Esophagus squamous epithelium (tissue), 5 donors: ENCODE measurements around the gene ITGB5. TPM values are rescaled to one million over a fixed set of nuclear protein-coding genes. Genes with fewer than 3 reads are reported as not detected.

Experiments
- DNase-seq: peaks from one replicate; lab custom pipeline; 2025; lab: John Stamatoyannopoulos, UW
- H3K27ac ChIP-seq, 4 donors: fragments of 200-600 bp; sonication (generic); one replicate each; pipeline ENCODE4 v1.5.1; 2016 to 2019; ENCODE audit warnings: mild to moderate bottlenecking in 1 of 4
- H3K27me3 ChIP-seq, 4 donors: fragments of 200-600 bp; sonication (generic); 1 replicate in 3 of 4; 2 replicates in 1 of 4; pipeline versions ENCODE4 v1.5.1 to v1.6.0; 2017 to 2021; ENCODE audit warnings: antibody characterized with exemption in 1 of 4
- H3K36me3 ChIP-seq, 3 donors: fragments of 200-600 bp; sonication (generic); one replicate each; pipeline ENCODE4 v1.5.1; 2016 to 2019
- H3K4me1 ChIP-seq, 3 donors: fragments of 200-600 bp; sonication (generic); one replicate each; pipeline ENCODE4 v1.5.1; 2017 to 2019
- H3K4me3 ChIP-seq, 4 donors: fragments of 200-600 bp; sonication (generic); 1 replicate in 3 of 4; 2 replicates in 1 of 4; pipeline ENCODE4 v1.5.1; 2016 to 2019; ENCODE audit warnings: mild to moderate bottlenecking in 2 of 4, moderate library complexity in 1 of 4
- H3K9me3 ChIP-seq, 3 donors: fragments of 200-600 bp; sonication (generic); one replicate each; pipeline ENCODE4 v1.5.1; 2016 to 2019
- POLR2A ChIP-seq, 4 donors: fragments of 450-650 bp; IDR thresholded peaks; one replicate each; pipeline ENCODE4 v1.6.1; 2017; ENCODE audit warnings: antibody characterized with exemption in 4 of 4, mild to moderate bottlenecking in 4 of 4, moderate library complexity in 3 of 4
- WGBS, 2 donors: methylation state at CpG; one replicate each; pipeline ENCODE4 v1.1.5; 2018; 5-methylcytosine and 5-hydroxymethylcytosine counted together
- intact Hi-C: fragments of 100-400 bp; cut with DNase I; formaldehyde crosslinking; loops from one replicate; pipeline ENCODE4 v1.15.0; 2022
- total RNA-seq, 4 donors: library from RNA; depleted of rRNA; stranded (reverse); fragments of >200 nt; gene quantifications; one replicate each; pipeline ENCODE4 v1.1.0, GENCODE V29; 2016
- TF ChIP-seq, protein P1 (sequence below), 6 experiments: fragments of 450-650 bp in 4 of 6; fragments of 200-600 bp in 2 of 6; sonication (generic) in 2 of 6; IDR thresholded peaks; one replicate each; pipeline ENCODE4 v1.5.1; 2016 to 2019; ENCODE audit warnings: antibody characterized with exemption in 6 of 6, mild to moderate bottlenecking in 4 of 6, moderate library complexity in 4 of 6
- donor health status: DM: yes; HTN: yes; CAD: no.

The ITGB5 gene
- total RNA-seq, 4 donors from 2014 or later, result 68.4 to 114 (median 79.7) TPM

DNA sequence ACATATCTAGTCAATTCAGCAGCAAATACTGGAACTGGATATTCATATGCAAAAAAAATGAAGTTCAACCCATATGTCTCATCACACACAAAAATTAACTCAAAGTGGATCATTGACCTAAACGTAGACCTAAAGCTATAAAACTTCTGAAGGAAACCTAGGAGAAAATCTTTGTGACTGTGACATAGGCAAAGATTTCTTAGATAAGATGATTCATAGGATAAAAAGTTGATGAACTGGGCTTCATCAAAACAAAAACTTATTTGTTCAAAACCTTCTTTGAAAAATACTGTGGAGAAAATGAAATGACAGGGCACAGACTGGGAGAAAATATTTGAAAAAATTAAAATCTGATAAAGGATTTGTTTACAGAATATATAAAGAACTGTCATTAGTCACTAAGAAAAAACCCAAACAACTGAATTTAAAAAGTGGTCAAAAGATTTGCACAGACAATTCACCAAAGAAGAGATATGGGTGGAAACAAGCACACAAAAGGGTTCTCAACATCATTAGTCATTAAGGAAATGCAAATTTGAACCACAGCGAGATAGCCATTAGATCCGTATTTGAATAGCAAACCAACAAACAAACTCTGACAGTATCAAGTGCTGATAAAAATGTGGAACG is 62.8 kb downstream of the ITGB5 start:
- peaks cover 0 to 40% (median 0%) of the 10 kb centered on the region in 3 donors for H3K36me3 ChIP-seq
- H3K27me3 ChIP-seq, result no peaks in the 10 kb centered on the region
- no peak overlapping the region for H3K27ac ChIP-seq
- no peak for DNase-seq
- intact Hi-C loops, result no loop called here
- H3K4me1 ChIP-seq, result peaks cover 8 to 46% (median 19%) of the 10 kb centered on the region in 3 donors
- TF ChIP-seq, protein P1, sequence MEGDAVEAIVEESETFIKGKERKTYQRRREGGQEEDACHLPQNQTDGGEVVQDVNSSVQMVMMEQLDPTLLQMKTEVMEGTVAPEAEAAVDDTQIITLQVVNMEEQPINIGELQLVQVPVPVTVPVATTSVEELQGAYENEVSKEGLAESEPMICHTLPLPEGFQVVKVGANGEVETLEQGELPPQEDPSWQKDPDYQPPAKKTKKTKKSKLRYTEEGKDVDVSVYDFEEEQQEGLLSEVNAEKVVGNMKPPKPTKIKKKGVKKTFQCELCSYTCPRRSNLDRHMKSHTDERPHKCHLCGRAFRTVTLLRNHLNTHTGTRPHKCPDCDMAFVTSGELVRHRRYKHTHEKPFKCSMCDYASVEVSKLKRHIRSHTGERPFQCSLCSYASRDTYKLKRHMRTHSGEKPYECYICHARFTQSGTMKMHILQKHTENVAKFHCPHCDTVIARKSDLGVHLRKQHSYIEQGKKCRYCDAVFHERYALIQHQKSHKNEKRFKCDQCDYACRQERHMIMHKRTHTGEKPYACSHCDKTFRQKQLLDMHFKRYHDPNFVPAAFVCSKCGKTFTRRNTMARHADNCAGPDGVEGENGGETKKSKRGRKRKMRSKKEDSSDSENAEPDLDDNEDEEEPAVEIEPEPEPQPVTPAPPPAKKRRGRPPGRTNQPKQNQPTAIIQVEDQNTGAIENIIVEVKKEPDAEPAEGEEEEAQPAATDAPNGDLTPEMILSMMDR (IDR thresholded peaks at IDR 0.05), result no peak
- no peak for TF ChIP-seq POLR2A (IDR thresholded peaks at IDR 0.05)
- 73 to 86% methylated on average over 4 of the region's 4 CpGs for WGBS, 2 donors
- no peak overlapping the region for H3K4me3 ChIP-seq
- no peaks in the 10 kb centered on the region for H3K9me3 ChIP-seq

DNA sequence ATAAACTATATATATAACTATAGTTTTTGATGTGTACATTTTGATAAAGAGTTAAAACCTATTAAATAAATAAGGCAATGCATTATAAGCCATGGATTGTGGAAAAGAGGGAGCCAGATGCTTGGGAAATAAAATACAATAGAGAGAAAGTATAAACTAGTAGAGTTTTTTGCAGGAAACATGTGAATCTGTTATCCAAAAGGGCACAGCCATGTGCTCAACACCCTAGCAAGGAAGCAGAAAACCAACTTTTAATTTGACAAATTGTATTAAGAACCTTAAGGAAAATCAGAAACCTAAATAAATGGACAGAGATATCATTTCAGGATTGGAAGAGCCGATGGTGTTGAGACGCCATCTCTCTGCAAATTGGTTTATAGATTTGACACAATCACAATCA is 63.5 kb downstream of the ITGB5 start:
- Histone ChIP-seq H3K4me3 (no peak overlapping the region), H3K36me3 (peaks cover 0 to 42% (median 0%) of the 10 kb centered on the region in 3 donors), H3K4me1 (peaks cover 8 to 46% (median 19%) of the 10 kb centered on the region in 3 donors), H3K27ac (no peak overlapping the region), H3K27me3 (no peaks in the 10 kb centered on the region), H3K9me3 (no peaks in the 10 kb centered on the region)
- 95 to 97% methylated on average over 2 of the region's 2 CpGs for WGBS, 2 donors
- intact Hi-C loops, result no loop called here
- DNase-seq, result no peak
- TF ChIP-seq, protein P1 (IDR thresholded peaks at IDR 0.05), result no peak
- no peak for TF ChIP-seq POLR2A (IDR thresholded peaks at IDR 0.05)

DNA sequence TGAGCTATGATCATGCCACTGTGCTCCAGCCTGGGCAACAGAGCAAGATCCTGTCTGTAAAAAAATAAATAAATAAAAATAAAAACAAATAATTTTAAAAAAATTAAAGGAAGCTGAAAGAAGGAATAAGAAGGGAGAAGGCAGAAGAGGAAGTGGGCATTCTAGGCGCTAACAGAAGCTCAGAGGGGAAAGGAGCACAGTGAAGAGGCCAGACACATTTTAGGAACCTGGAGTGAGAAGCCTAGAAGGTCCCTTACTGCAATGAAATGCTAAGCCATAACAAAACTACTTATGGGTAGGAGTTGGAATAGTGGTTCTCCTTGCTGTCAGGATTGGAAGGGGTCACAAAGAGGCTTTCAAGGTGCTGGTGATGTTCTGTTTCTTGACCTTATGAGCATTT is 64.0 kb downstream of the ITGB5 start:
- TF ChIP-seq POLR2A (IDR thresholded peaks at IDR 0.05), result no peak
- TF ChIP-seq, protein P1 (IDR thresholded peaks at IDR 0.05), result no peak
- Histone ChIP-seq H3K27me3 (no peaks in the 10 kb centered on the region), H3K9me3 (no peaks in the 10 kb centered on the region), H3K36me3 (peaks cover 0 to 43% (median 0%) of the 10 kb centered on the region in 3 donors), H3K27ac (no peak overlapping the region), H3K4me3 (no peak overlapping the region), H3K4me1 (peaks cover 8 to 45% (median 19%) of the 10 kb centered on the region in 3 donors)
- WGBS, 2 donors, result 75 to 95% methylated on average over 1 of the region's 1 CpG
- intact Hi-C loops, result no loop called here
- DNase-seq, result no peak

DNA sequence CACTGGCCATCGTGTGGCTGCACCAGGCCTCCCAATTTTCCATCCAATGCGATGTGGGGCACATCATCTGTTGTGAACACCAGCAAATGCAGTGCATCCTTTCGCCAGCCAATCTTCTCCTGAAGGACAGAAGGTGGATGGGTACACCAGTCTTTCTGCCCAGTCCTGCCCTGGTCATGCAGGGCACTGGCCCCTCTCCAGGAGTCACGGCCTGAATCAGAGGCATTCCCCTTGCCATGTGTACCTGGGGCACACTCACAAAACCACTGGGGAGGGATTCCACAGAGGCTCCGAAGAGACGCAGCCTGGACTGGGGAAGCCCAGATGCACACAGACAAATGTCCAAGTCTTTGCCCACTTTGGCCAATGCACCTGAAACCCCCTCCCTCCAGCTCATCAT is 65.8 kb downstream of the ITGB5 start:
- intact Hi-C loops, result no loop called here
- DNase-seq, result no peak
- H3K27me3 ChIP-seq, result no peaks in the 10 kb centered on the region
- no peak overlapping the region for H3K27ac ChIP-seq
- 90 to 94% methylated on average over 4 to 5 of the region's 6 CpGs for WGBS, 2 donors
- no peaks in the 10 kb centered on the region for H3K9me3 ChIP-seq
- TF ChIP-seq POLR2A (IDR thresholded peaks at IDR 0.05), result no peak
- TF ChIP-seq, protein P1 (IDR thresholded peaks at IDR 0.05), result no peak
- peaks cover 4 to 37% (median 5%) of the 10 kb centered on the region in 3 donors for H3K4me1 ChIP-seq
- H3K36me3 ChIP-seq, result peaks cover 0 to 62% (median 0%) of the 10 kb centered on the region in 3 donors
- no peak overlapping the region for H3K4me3 ChIP-seq

DNA sequence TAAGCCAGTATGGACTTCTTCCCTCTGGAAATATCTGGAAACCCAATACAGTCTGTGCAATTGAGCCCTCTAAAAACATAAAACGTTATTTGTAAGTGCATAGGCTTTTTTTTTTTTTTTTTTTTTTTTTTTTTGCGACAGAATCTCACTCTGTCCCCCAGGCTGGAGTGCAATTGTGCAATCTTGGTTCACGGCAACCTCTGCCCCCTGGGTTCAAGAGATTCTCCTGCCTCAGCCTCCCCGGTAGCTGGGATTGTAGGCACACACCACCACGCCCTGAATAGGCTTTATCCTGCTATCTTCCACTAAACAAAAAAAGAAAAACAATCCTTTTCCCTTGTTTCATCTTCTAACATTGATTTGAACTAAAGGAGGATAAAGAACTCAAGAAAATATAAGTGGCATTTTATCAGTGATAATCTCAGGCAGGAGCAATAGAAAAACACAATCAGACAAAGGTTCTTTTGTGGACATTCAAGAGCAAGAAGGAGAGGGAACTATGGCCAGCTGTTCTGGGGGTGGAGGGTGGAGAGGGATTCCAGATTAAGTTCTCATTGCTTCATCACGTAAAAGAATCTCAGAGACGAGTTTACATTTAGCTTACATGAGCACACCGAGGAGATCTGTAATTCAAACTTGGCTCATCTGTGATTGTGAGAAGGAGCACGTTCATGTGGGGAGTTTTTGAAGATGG is 68.6 kb downstream of the ITGB5 start:
- Histone ChIP-seq H3K27ac (peak overlapping the region in 1 of 4 donors; percentile 26), H3K27me3 (no peaks in the 10 kb centered on the region), H3K4me1 (peaks cover 6 to 50% (median 20%) of the 10 kb centered on the region in 3 donors), H3K4me3 (no peak overlapping the region), H3K36me3 (peaks cover 0 to 58% (median 3%) of the 10 kb centered on the region in 3 donors), H3K9me3 (no peaks in the 10 kb centered on the region)
- 66 to 69% methylated on average over 7 to 8 of the region's 9 CpGs for WGBS, 2 donors
- TF ChIP-seq POLR2A (IDR thresholded peaks at IDR 0.05), result no peak
- TF ChIP-seq, protein P1 (IDR thresholded peaks at IDR 0.05), result no peak
- no peak for DNase-seq
- intact Hi-C loops, result no loop called here
